CD4-positive, alpha-beta T cell (primary cell): ENCODE results near the gene ASTN2. TPM values are rescaled to one million over a fixed set of nuclear protein-coding genes. Genes with fewer than 3 reads are reported as not detected.

ENCODE experiments used
- ATAC-seq: fragments of 200-7000 bp; cut with Tn5 transposase; one replicate; pipeline ENCODE4 v1.10.0; 2022; ENCODE audit warnings: mild to moderate bottlenecking; ENCODE audit not compliant: poor library complexity
- CTCF ChIA-PET: fragments of 350-600 bp; sonication (Branson Sonifier 250); formaldehyde crosslinking; loops from one replicate; lab custom pipeline; 2021; ENCODE audit warnings: antibody characterized with exemption, inconsistent platforms; lab: Charles Lee
- POLR2A ChIA-PET: fragments of 350-600 bp; sonication (Branson Sonifier 250); formaldehyde crosslinking; loops from one replicate; lab custom pipeline; 2021; ENCODE audit warnings: antibody characterized with exemption, inconsistent platforms; lab: Charles Lee
- DNase-seq, 14 experiments: peaks; one replicate each; pipeline ENCODE4 v3.0.0-alpha.2; 2013 to 2020; ENCODE audit warnings: mixed read lengths in 2 of 14
- H3K27ac ChIP-seq, 2 donors: one replicate each; pipeline versions ENCODE4 v1.5.1 to v1.7.0; 2013; ENCODE audit warnings: low read length in 2 of 2, low read depth in 1 of 2, mild to moderate bottlenecking in 1 of 2
- H3K27me3 ChIP-seq, 2 experiments: 1 replicate in 1 of 2; 2 replicates in 1 of 2; pipeline versions ENCODE4 v1.6.1 to v1.7.0; 2013; ENCODE audit warnings: low read length in 2 of 2, control low read depth in 1 of 2, mild to moderate bottlenecking in 1 of 2, moderate library complexity in 1 of 2; ENCODE audit not compliant: insufficient read depth in 2 of 2, control insufficient read depth in 1 of 2
- H3K36me3 ChIP-seq: one replicate; pipeline ENCODE4 v1.6.1; 2013; ENCODE audit warnings: low read length, control low read depth; ENCODE audit not compliant: insufficient read depth
- H3K4me1 ChIP-seq: one replicate; pipeline ENCODE4 v1.6.1; 2013; ENCODE audit warnings: low read length, control low read depth; ENCODE audit not compliant: insufficient read depth
- H3K4me3 ChIP-seq: one replicate; pipeline ENCODE4 v1.5.1; 2013; ENCODE audit warnings: mild to moderate bottlenecking, low read length, moderate library complexity
- H3K9me3 ChIP-seq, 2 experiments: 1 replicate in 1 of 2; 2 replicates in 1 of 2; pipeline versions ENCODE4 v1.6.1 to v1.7.0; 2013; ENCODE audit warnings: low read length in 2 of 2, mild to moderate bottlenecking in 2 of 2, control low read depth in 1 of 2, moderate library complexity in 1 of 2; ENCODE audit not compliant: control insufficient read depth in 1 of 2, insufficient read depth in 1 of 2
- H3K27ac Mint-ChIP-seq: one replicate; pipeline ENCODE4 v1.8.0; 2020; ENCODE audit warnings: mixed read lengths
- H3K27me3 Mint-ChIP-seq: one replicate; pipeline ENCODE4 v1.8.0; 2021; ENCODE audit warnings: mixed read lengths
- H3K36me3 Mint-ChIP-seq: one replicate; pipeline ENCODE4 v1.8.0; 2021; ENCODE audit warnings: low read depth, mixed read lengths
- H3K4me1 Mint-ChIP-seq: one replicate; pipeline ENCODE4 v1.8.0; 2021; ENCODE audit warnings: low read depth, mixed read lengths
- H3K4me3 Mint-ChIP-seq: one replicate; pipeline ENCODE4 v1.8.0; 2020; ENCODE audit warnings: mild to moderate bottlenecking, mixed read lengths
- H3K9me3 Mint-ChIP-seq: one replicate; pipeline ENCODE4 v1.8.0; 2020; ENCODE audit warnings: mixed read lengths
- intact Hi-C, 2 experiments: fragments of 100-400 bp; cut with DNase I in 1 of 2; cut with micrococcal nuclease in 1 of 2; formaldehyde crosslinking; loops; one replicate each; pipeline versions ENCODE4 v1.15.1 to v1.9.0; 2023 to 2025; cut with DNase I, micrococcal nuclease
- total RNA-seq, 174 experiments: library from RNA in 2 of 174; stranded (reverse) in 2 of 174; gene quantifications; one replicate each; pipeline ENCODE4 v1.2.3 and lab custom pipeline; 2021 to 2026
- TF ChIP-seq, protein P1 (sequence below): fragments of 200-600 bp; IDR thresholded peaks from one replicate; pipeline ENCODE4 v1.8.0; 2022; ENCODE audit warnings: antibody characterized with exemption, mild to moderate bottlenecking

Gene ASTN2
- total RNA-seq, 2 experiments from 2014 or later, result 2.3 to 2.4 TPM

DNA sequence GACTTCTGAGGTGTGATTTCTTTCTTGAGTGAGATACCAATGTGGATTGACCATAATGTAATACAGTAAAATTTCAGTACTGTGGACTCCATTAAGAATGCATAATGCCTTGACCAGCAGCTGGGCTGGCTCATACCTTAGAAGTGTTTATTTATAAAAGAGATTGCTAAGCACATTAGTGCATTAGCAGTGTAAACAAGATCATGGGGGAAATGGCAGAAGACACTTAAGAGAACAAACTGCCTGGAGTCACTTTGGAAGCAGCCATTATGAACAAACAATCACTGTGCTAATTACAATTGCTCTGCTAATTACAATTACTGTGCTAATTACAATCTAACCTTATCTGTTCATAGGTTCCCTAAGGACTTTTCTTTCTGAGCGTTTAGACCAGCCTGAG is 623.5 kb downstream of the ASTN2 start:
- Mint-ChIP-seq H3K36me3 (no peaks in the 10 kb centered on the region), H3K9me3 (no peaks in the 10 kb centered on the region), H3K27me3 (peaks cover under 1% of the 10 kb centered on the region), H3K4me1 (no peaks in the 10 kb centered on the region), H3K27ac (no peak overlapping the region), H3K4me3 (no peak overlapping the region)
- Histone ChIP-seq H3K36me3 (no peaks in the 10 kb centered on the region), H3K4me3 (no peak overlapping the region), H3K27me3 (peaks cover 0 to 6% of the 10 kb centered on the region in 2 experiments), H3K4me1 (no peaks in the 10 kb centered on the region), H3K9me3 (no peaks in the 10 kb centered on the region), H3K27ac (no peak overlapping the region)
- intact Hi-C loops, result no loop called here
- ChIA-PET POLR2A (no interaction called here), CTCF (no interaction called here)
- no peak for ATAC-seq
- DNase-seq, result no peak
- TF ChIP-seq, protein P1, sequence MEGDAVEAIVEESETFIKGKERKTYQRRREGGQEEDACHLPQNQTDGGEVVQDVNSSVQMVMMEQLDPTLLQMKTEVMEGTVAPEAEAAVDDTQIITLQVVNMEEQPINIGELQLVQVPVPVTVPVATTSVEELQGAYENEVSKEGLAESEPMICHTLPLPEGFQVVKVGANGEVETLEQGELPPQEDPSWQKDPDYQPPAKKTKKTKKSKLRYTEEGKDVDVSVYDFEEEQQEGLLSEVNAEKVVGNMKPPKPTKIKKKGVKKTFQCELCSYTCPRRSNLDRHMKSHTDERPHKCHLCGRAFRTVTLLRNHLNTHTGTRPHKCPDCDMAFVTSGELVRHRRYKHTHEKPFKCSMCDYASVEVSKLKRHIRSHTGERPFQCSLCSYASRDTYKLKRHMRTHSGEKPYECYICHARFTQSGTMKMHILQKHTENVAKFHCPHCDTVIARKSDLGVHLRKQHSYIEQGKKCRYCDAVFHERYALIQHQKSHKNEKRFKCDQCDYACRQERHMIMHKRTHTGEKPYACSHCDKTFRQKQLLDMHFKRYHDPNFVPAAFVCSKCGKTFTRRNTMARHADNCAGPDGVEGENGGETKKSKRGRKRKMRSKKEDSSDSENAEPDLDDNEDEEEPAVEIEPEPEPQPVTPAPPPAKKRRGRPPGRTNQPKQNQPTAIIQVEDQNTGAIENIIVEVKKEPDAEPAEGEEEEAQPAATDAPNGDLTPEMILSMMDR, result no peak

DNA sequence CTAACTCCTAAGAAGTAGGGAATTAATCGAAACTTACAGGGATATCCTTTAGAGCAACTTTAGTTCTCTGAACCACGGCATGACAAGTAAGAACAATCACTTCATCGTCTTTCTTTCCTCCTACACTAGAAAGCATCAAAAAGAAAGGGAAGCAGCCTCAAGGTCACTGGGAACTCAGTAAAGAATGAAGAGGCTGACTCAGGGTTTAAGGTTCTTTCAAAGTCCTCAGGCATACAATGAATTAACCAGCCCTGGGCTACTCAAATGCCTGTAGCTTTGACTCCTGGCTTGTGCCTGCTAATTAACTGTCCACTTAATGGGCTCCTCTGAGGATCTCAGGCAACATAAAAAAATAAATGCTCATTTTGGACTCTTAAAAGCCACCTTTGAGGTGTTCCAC is 625.8 kb downstream of the ASTN2 start:
- intact Hi-C loops, result no loop called here
- H3K4me3 Mint-ChIP-seq, result no peak overlapping the region
- H3K27me3 ChIP-seq, result peaks cover 3 to 6% of the 10 kb centered on the region in 2 experiments
- no peaks in the 10 kb centered on the region for H3K4me1 ChIP-seq
- no peaks in the 10 kb centered on the region for H3K36me3 ChIP-seq
- ChIA-PET POLR2A (no interaction called here), CTCF (no interaction called here)
- DNase-seq (no peak), ATAC-seq (no peak)
- H3K27ac Mint-ChIP-seq, result no peak overlapping the region
- H3K9me3 ChIP-seq, result no peaks in the 10 kb centered on the region
- H3K9me3 Mint-ChIP-seq, result no peaks in the 10 kb centered on the region
- no peak overlapping the region for H3K27ac ChIP-seq
- H3K4me1 Mint-ChIP-seq, result no peaks in the 10 kb centered on the region
- TF ChIP-seq, protein P1, result no peak
- H3K4me3 ChIP-seq, result no peak overlapping the region
- H3K36me3 Mint-ChIP-seq, result no peaks in the 10 kb centered on the region
- H3K27me3 Mint-ChIP-seq, result peaks cover 19% of the 10 kb centered on the region

DNA sequence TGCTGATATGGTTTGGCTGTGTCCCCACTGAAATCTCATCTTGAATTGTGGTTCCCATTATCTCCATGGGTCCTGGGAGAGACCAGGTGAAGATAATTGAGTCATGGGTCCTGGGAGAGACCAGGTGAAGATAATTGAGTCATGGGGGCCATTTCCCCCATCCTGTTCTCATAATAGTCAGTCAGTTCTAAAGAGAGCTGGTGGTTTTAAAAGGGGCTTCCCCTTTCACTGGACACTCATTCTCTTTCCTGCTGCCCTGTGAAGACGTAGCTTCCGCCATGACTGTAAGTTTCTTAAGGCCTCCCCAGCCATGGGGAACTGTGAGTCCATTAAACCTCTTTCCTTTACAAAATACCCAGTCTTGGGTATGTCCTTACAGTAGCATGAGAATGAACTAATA is 628.1 kb downstream of the ASTN2 start:
- ATAC-seq, result no peak

More for the DNA sequence above, 628.1 kb downstream of the ASTN2 start:
- Histone ChIP-seq H3K9me3 (no peaks in the 10 kb centered on the region), H3K36me3 (no peaks in the 10 kb centered on the region), H3K4me3 (no peak overlapping the region), H3K27ac (no peak overlapping the region), H3K4me1 (no peaks in the 10 kb centered on the region), H3K27me3 (peaks cover 3 to 6% of the 10 kb centered on the region in 2 experiments)
- ChIA-PET CTCF (no interaction called here), POLR2A (no interaction called here)
- TF ChIP-seq, protein P1, result no peak
- no peaks in the 10 kb centered on the region for H3K9me3 Mint-ChIP-seq
- no peak overlapping the region for H3K27ac Mint-ChIP-seq
- H3K27me3 Mint-ChIP-seq, result peaks cover 26% of the 10 kb centered on the region
- DNase-seq, result no peak
- H3K36me3 Mint-ChIP-seq, result no peaks in the 10 kb centered on the region
- H3K4me3 Mint-ChIP-seq, result no peak overlapping the region
- H3K4me1 Mint-ChIP-seq, result no peaks in the 10 kb centered on the region
- intact Hi-C loops, result no loop called here
